ENCODE data around the gene DIO3.

The DIO3 gene

GRCh38 chr14:101605836-101606235, 44.5 kb downstream of the DIO3 start:
- no peak for TF ChIP-seq USF1 (IDR thresholded peaks at IDR 0.05)
- no peak for TF ChIP-seq MAX (IDR thresholded peaks at IDR 0.05)
- TF ChIP-seq TEAD4 (IDR thresholded peaks at IDR 0.05) = no peak
- no peak for TF ChIP-seq ZBTB7A (IDR thresholded peaks at IDR 0.05; ENCODE audit: low read depth)
